HCT116 (cell line): ENCODE results near the gene P2RY13. TPM values are rescaled to one million over a fixed set of nuclear protein-coding genes. Genes with fewer than 3 reads are reported as not detected.
A peak's percentile ranks its signal among the peaks of the same experiment; 100 is the strongest.

Experiments used
- ATAC-seq: fragments of 200-7000 bp; cut with Tn5 transposase; 2 replicates; pipeline ENCODE4 v1.9.1; 2020; ENCODE audit warnings: mild to moderate bottlenecking, moderate library complexity
- BruUV-seq: library from RNA; stranded (reverse); fragments of 400-500 nt; replicated peaks from 2 replicates; lab custom pipeline; 2021; lab: Mats Ljungman, UMichigan
- CTCF ChIA-PET: fragments of 300-600 bp; sonication (Branson Sonifier 250); formaldehyde crosslinking; loops from one replicate; lab custom pipeline; 2021; ENCODE audit warnings: antibody characterized with exemption; lab: Charles Lee
- POLR2A ChIA-PET: fragments of 300-600, 350-600 bp; sonication (Branson Sonifier 250); formaldehyde crosslinking; loops from one replicate; lab custom pipeline; 2021; ENCODE audit warnings: antibody characterized with exemption; lab: Charles Lee
- RAD21 ChIA-PET, 2 experiments: fragments of 300-600 bp; sonication (Branson Sonifier 250); formaldehyde crosslinking; loops; one replicate each; lab custom pipeline; 2023; ENCODE audit warnings: low total read pairs in 2 of 2; ENCODE audit not compliant: uncharacterized antibody in 2 of 2, unreplicated experiment in 2 of 2, low non-redundant PET in 1 of 2; lab: Charles Lee
- DNase-seq: peaks from one replicate; pipeline ENCODE4 v3.0.0-alpha.2; 2010; ENCODE audit warnings: low read depth, low spot score
- H2AFZ ChIP-seq: fragments of 200-600 bp; shearing (Covaris generic), sonication (generic); 2 replicates; pipeline ENCODE4 v1.6.1; 2017; ENCODE audit warnings: low read depth, mixed run types, mixed read lengths, antibody characterized with exemption, low read length; ENCODE audit not compliant: poor library complexity, severe bottlenecking
- H3K27ac ChIP-seq: 2 replicates; pipeline ENCODE4 v1.5.1; 2012; ENCODE audit warnings: low read depth, low read length
- H3K27me3 ChIP-seq: fragments of 200-600 bp; sonication (generic); 2 replicates; pipeline ENCODE4 v1.6.1; 2016; ENCODE audit warnings: mixed run types, low read length, mixed read lengths; ENCODE audit not compliant: insufficient read depth
- H3K36me3 ChIP-seq, 2 experiments: fragments of 200-500 bp in 1 of 2; fragments of 200-600 bp in 1 of 2; sonication (Bioruptor generic) in 1 of 2; sonication (generic) in 1 of 2; 2 replicates each; pipeline versions ENCODE4 v1.5.1 to v1.6.1; 2014 to 2016; ENCODE audit warnings: low read length in 2 of 2, inconsistent platforms in 1 of 2, mixed read lengths in 1 of 2, mixed run types in 1 of 2; ENCODE audit not compliant: insufficient read depth in 2 of 2, control insufficient read depth in 1 of 2
- H3K4me1 ChIP-seq, 2 experiments: fragments of 200-600 bp in 1 of 2; sonication (generic) in 1 of 2; 2 replicates each; pipeline versions ENCODE4 v1.5.1 to v1.6.1; 2012 to 2017; ENCODE audit warnings: low read length in 2 of 2, inconsistent platforms in 1 of 2, mild to moderate bottlenecking in 1 of 2, mixed read lengths in 1 of 2, mixed run types in 1 of 2, moderate library complexity in 1 of 2; ENCODE audit not compliant: insufficient read depth in 2 of 2, control insufficient read depth in 1 of 2
- H3K4me2 ChIP-seq: fragments of 200-600 bp; sonication (generic); 2 replicates; pipeline ENCODE4 v1.6.1; 2017; ENCODE audit warnings: mixed run types, low read length, mixed read lengths
- H3K4me3 ChIP-seq, 2 experiments: fragments of 200-600 bp in 1 of 2; sonication (generic) in 1 of 2; replicated peaks in 1 of 2; 2 replicates each; pipeline ENCODE4 v1.5.1; 2011 to 2016; ENCODE audit warnings: low read length in 2 of 2, control low read depth in 1 of 2, low read depth in 1 of 2, mild to moderate bottlenecking in 1 of 2, mixed read lengths in 1 of 2, mixed run types in 1 of 2
- H3K79me2 ChIP-seq: fragments of 200-600 bp; sonication (generic); 2 replicates; pipeline ENCODE4 v1.6.1; 2017; ENCODE audit warnings: mild to moderate bottlenecking, mixed run types, low read length, moderate library complexity, mixed read lengths; ENCODE audit not compliant: insufficient read depth
- H3K9ac ChIP-seq: fragments of 200-600 bp; sonication (generic); 2 replicates; pipeline ENCODE4 v1.6.1; 2016; ENCODE audit warnings: low read length, mixed read lengths
- H3K9me2 ChIP-seq: fragments of 200-600 bp; sonication (generic), shearing (Covaris generic); 2 replicates; pipeline ENCODE4 v1.6.1; 2017; ENCODE audit warnings: mixed run types, mild to moderate bottlenecking, moderate library complexity; ENCODE audit not compliant: insufficient read depth
- H3K9me3 ChIP-seq, 2 experiments: fragments of 200-500 bp in 1 of 2; fragments of 200-600 bp in 1 of 2; sonication (Bioruptor generic) in 1 of 2; sonication (generic) in 1 of 2; 2 replicates each; pipeline ENCODE4 v1.6.1; 2014 to 2017; ENCODE audit warnings: low read length in 2 of 2, mixed read lengths in 2 of 2, inconsistent platforms in 1 of 2, low read depth in 1 of 2, mild to moderate bottlenecking in 1 of 2, mixed run types in 1 of 2, moderate library complexity in 1 of 2; ENCODE audit not compliant: control insufficient read depth in 1 of 2, insufficient read depth in 1 of 2
- H4K20me1 ChIP-seq: fragments of 200-600 bp; sonication (generic), shearing (Covaris generic); 2 replicates; pipeline ENCODE4 v1.6.1; 2017; ENCODE audit warnings: mixed run types, mild to moderate bottlenecking, moderate library complexity; ENCODE audit not compliant: insufficient read depth
- CBX3 ChIP-seq: IDR thresholded peaks from 2 replicates; pipeline ENCODE4 v1.6.1; 2012; ENCODE audit warnings: low read depth
- FOSL1 ChIP-seq: IDR thresholded peaks from 2 replicates; pipeline ENCODE4 v1.6.1; 2012; ENCODE audit warnings: low read depth
- JUND ChIP-seq: IDR thresholded peaks from 2 replicates; pipeline ENCODE4 v1.6.1; 2012
- POLR2A ChIP-seq: IDR thresholded peaks from 2 replicates; pipeline ENCODE4 v1.7.0; 2011; ENCODE audit warnings: borderline replicate concordance; ENCODE audit not compliant: insufficient read depth, insufficient read length; ENCODE audit errors: extremely low read depth
- TCF7L2 ChIP-seq: IDR thresholded peaks from 2 replicates; pipeline ENCODE4 v1.7.0; 2011; ENCODE audit warnings: borderline replicate concordance, inconsistent platforms; ENCODE audit not compliant: insufficient read depth, insufficient read length; ENCODE audit errors: extremely low read depth
- intact Hi-C: fragments of 100-400 bp; cut with micrococcal nuclease; formaldehyde crosslinking; loops from 2 replicates; pipeline ENCODE4 v1.10.0; 2022
- total RNA-seq: library from RNA; stranded (reverse); gene quantifications from one replicate; pipeline ENCODE4 v1.2.1, GENCODE V29; 2021; ENCODE audit not compliant: unreplicated experiment
- TF ChIP-seq, protein P1 (sequence below): IDR thresholded peaks from 2 replicates; pipeline ENCODE4 v1.6.1; 2012
- TF ChIP-seq, protein P2 (sequence below), 3 experiments: fragments of 200-600 bp in 1 of 3; sonication (generic) in 1 of 3; IDR thresholded peaks in 2 of 3; conservative IDR thresholded peaks in 1 of 3; 2 replicates each; pipeline ENCODE4 v1.5.1; 2012 to 2017; ENCODE audit warnings: low read depth in 2 of 3, low read length in 2 of 3, antibody characterized with exemption in 1 of 3, borderline replicate concordance in 1 of 3, control low read depth in 1 of 3, mild to moderate bottlenecking in 1 of 3, mixed read lengths in 1 of 3, mixed run types in 1 of 3, moderate library complexity in 1 of 3; ENCODE audit not compliant: insufficient read depth in 1 of 3

The P2RY13 gene
- total RNA-seq, 1 experiment from 2014 or later: not detected

DNA sequence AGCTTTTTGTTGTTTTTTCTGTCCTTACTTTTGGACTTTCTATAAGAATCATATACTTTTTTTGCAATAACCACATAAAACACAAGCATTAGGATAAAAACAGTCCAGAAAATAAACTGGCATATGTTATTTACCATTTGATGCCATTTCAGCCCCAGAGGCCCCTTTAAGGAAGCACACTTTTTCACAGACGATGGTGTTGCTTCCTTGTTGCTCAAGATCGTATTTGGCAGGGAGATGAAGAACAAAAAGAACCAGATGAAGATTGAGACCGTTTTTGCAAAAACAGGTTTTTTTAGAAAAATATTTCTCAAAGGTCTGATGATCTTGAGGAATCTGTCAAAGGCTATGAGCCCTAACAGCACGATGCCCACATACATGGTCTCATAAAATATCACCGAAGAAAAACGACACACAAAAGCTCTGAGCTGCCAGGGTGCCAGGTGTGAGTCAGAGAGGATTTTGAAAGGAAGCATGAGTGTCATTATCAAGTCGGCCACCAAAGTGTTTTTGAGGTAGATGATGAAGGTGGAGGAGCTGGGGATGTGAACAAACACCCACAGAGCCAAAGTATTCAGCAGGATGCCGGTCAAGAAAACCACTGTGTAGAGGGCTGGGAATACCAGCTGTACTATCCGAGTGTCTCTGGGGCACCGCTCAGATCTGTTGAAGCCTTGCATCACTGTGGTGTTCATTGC is 902 bp downstream of the P2RY13 start:
- H3K4me2 ChIP-seq: peak overlapping the region; percentile 66
- no peaks in the 10 kb centered on the region for H3K79me2 ChIP-seq
- intact Hi-C loops: loop anchor here (1.0 kb wide), 1 partner anchor 38 kb away; no protein-coding TSS in a partner anchor
- H3K9ac ChIP-seq: peak overlapping the region; percentile 12; the same call in 1 of the 2 replicates
- ChIA-PET RAD21 (no interaction called here), CTCF (interaction anchor here (0.6 to 1.7 kb wide), 9 partner anchors 10 to 511 kb away, joined by 3 to 10 read pairs (median 5); partner anchors contain the start of gene GPR87), POLR2A (no interaction called here)
- no peaks in the 10 kb centered on the region for H3K9me3 ChIP-seq
- H3K9me2 ChIP-seq: no peaks in the 10 kb centered on the region
- H4K20me1 ChIP-seq: no peaks in the 10 kb centered on the region
- peaks cover 15 to 22% of the 10 kb centered on the region in 2 experiments for H3K4me1 ChIP-seq
- no peak overlapping the region for H3K27ac ChIP-seq
- peak; percentile 78 for ATAC-seq
- no TSS peak for BruUV-seq
- H3K4me3 ChIP-seq: peak overlapping the region in 1 of 2 experiments; percentile 40; a peak in 2 of 4 replicates
- no peaks in the 10 kb centered on the region for H3K36me3 ChIP-seq
- no peaks in the 10 kb centered on the region for H3K27me3 ChIP-seq
- no peak for TF ChIP-seq CBX3
- TF ChIP-seq, protein P1, sequence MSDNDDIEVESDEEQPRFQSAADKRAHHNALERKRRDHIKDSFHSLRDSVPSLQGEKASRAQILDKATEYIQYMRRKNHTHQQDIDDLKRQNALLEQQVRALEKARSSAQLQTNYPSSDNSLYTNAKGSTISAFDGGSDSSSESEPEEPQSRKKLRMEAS: peak; percentile 32; the same call in 1 of the 2 replicates
- TF ChIP-seq TCF7L2: peak; percentile 9
- TF ChIP-seq POLR2A: no peak
- TF ChIP-seq JUND: peak; percentile 19; the same call in 1 of the 2 replicates
- TF ChIP-seq, protein P2, sequence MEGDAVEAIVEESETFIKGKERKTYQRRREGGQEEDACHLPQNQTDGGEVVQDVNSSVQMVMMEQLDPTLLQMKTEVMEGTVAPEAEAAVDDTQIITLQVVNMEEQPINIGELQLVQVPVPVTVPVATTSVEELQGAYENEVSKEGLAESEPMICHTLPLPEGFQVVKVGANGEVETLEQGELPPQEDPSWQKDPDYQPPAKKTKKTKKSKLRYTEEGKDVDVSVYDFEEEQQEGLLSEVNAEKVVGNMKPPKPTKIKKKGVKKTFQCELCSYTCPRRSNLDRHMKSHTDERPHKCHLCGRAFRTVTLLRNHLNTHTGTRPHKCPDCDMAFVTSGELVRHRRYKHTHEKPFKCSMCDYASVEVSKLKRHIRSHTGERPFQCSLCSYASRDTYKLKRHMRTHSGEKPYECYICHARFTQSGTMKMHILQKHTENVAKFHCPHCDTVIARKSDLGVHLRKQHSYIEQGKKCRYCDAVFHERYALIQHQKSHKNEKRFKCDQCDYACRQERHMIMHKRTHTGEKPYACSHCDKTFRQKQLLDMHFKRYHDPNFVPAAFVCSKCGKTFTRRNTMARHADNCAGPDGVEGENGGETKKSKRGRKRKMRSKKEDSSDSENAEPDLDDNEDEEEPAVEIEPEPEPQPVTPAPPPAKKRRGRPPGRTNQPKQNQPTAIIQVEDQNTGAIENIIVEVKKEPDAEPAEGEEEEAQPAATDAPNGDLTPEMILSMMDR (IDR thresholded peaks at IDR 0.05 in 2 of 3, conservative IDR thresholded peaks at IDR 0.05 in 1 of 3; ENCODE audit: borderline replicate concordance in 1 of 3, insufficient read depth in 1 of 3, low read depth in 2 of 3, low read length in 2 of 3): 0 out of 6 replicates have a peak, but pooled peaks of 1 of the 3 experiments have one; percentile 5
- peak; percentile 37; the same call in 1 of the 2 replicates for TF ChIP-seq FOSL1
- H2AFZ ChIP-seq: peak overlapping the region; percentile 47
- no peak for DNase-seq
